Panc1 (cell line): ENCODE data around the gene MYBBP1A. TPM values are rescaled to one million over a fixed set of nuclear protein-coding genes. Genes with fewer than 3 reads are reported as not detected.

Experiments used
- ATAC-seq: fragments of 200-7000 bp; cut with Tn5 transposase; 2 replicates; pipeline ENCODE4 v1.9.1; 2020; ENCODE audit warnings: mild to moderate bottlenecking, moderate library complexity
- BruUV-seq: library from RNA; stranded (reverse); fragments of 400-500 nt; replicated peaks from 2 replicates; lab custom pipeline; 2021; lab: Mats Ljungman, UMichigan
- CTCF ChIA-PET: fragments of 300-600 bp; sonication (Branson Sonifier 250); formaldehyde crosslinking; loops from one replicate; lab custom pipeline; 2022; ENCODE audit warnings: antibody characterized with exemption; lab: Charles Lee
- POLR2A ChIA-PET: fragments of 300-600 bp; sonication (Branson Sonifier 250); formaldehyde crosslinking; loops from one replicate; lab custom pipeline; 2022; ENCODE audit warnings: antibody characterized with exemption; lab: Charles Lee
- DNase-seq: peaks from one replicate; pipeline ENCODE4 v3.0.0-alpha.2; 2010; ENCODE audit warnings: low read depth, low spot score
- H3K27ac ChIP-seq: 2 replicates; pipeline ENCODE4 v1.5.1; 2011; ENCODE audit warnings: mild to moderate bottlenecking, low read length, inconsistent platforms
- H3K27me3 ChIP-seq: fragments of 200-500 bp; sonication (Bioruptor generic); 2 replicates; pipeline ENCODE4 v1.6.0; 2014; ENCODE audit warnings: low read length, inconsistent platforms; ENCODE audit not compliant: control insufficient read depth, insufficient read depth
- H3K36me3 ChIP-seq: fragments of 200-500 bp; sonication (Bioruptor generic); 2 replicates; pipeline ENCODE4 v1.5.1; 2014; ENCODE audit warnings: inconsistent platforms, mild to moderate bottlenecking, low read length, moderate library complexity; ENCODE audit not compliant: control insufficient read depth, insufficient read depth
- H3K4me1 ChIP-seq: 2 replicates; pipeline ENCODE4 v1.5.1; 2011; ENCODE audit warnings: inconsistent platforms, mild to moderate bottlenecking, low read length, moderate library complexity; ENCODE audit not compliant: control insufficient read depth, insufficient read depth
- H3K4me3 ChIP-seq, 2 experiments: 2 replicates each; pipeline ENCODE4 v1.5.1; 2011 to 2012; ENCODE audit warnings: low read depth in 2 of 2, low read length in 2 of 2, mild to moderate bottlenecking in 2 of 2, inconsistent platforms in 1 of 2, moderate library complexity in 1 of 2
- H3K9me3 ChIP-seq: fragments of 200-500 bp; sonication (Bioruptor generic); 2 replicates; pipeline ENCODE4 v1.5.1; 2014; ENCODE audit warnings: low read depth, mild to moderate bottlenecking, inconsistent platforms, low read length, moderate library complexity; ENCODE audit not compliant: control insufficient read depth, insufficient read depth
- CTCF ChIP-seq: fragments of 450-650 bp; IDR thresholded peaks from 2 replicates; pipeline ENCODE4 v1.5.1; 2017; ENCODE audit warnings: mild to moderate bottlenecking
- POLR2AphosphoS5 ChIP-seq: IDR thresholded peaks from 2 replicates; pipeline ENCODE4 v1.6.1; 2012; ENCODE audit warnings: mild to moderate bottlenecking, low read depth, low read length, moderate library complexity
- REST ChIP-seq, 2 experiments: IDR thresholded peaks; 2 replicates each; pipeline ENCODE4 v1.6.1; 2011 to 2012; ENCODE audit warnings: low read depth in 2 of 2, control low read depth in 1 of 2, low read length in 1 of 2, mild to moderate bottlenecking in 1 of 2, moderate library complexity in 1 of 2; ENCODE audit not compliant: insufficient read depth in 1 of 2
- SIN3A ChIP-seq: IDR thresholded peaks from 2 replicates; pipeline ENCODE4 v1.6.1; 2012; ENCODE audit warnings: low read depth, mild to moderate bottlenecking, low read length, moderate library complexity, borderline replicate concordance; ENCODE audit not compliant: insufficient read depth
- TCF7L2 ChIP-seq: IDR thresholded peaks from 2 replicates; pipeline ENCODE4 v1.6.1; 2011; ENCODE audit warnings: mild to moderate bottlenecking, low read depth, low read length, inconsistent platforms
- in situ Hi-C: cut with HindIII; loops from 2 replicates; pipeline ENCODE4 v1.10.0; 2016; ENCODE audit warnings: low sequenced_read_pairs, low pct_unique_long_range_greater_than_20kb
- intact Hi-C: fragments of 100-400 bp; cut with micrococcal nuclease; formaldehyde crosslinking; loops from one replicate; pipeline ENCODE4 v1.10.0; 2022; ENCODE audit not compliant: unreplicated experiment
- total RNA-seq: library from RNA; stranded (reverse); gene quantifications from one replicate; pipeline ENCODE4 v1.2.1, GENCODE V29; 2021; ENCODE audit not compliant: unreplicated experiment

Gene MYBBP1A
- total RNA-seq, 1 experiment from 2014 or later, result 95.6 TPM

DNA sequence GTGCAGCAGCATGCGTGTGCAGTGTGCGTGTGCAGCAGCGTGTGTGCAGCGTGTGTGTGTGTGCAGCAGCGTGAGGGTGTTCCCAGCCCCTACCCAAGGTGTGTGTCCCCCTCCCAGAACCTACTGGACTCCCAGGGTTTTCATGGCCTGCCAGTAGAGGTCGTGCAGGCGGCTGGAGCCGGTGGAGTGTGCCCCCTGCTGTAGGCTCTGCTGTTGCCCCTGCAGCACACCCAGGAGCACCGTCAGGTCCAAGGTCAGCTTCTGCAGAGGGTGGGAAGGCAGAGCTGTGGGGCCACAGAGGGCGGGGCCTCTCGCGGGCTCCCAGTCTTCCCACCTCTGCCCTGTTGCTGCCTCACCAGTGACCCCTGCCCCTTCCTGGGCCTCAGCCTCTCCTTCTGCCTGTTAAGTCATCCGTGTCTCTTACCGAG is 14.9 kb downstream of the MYBBP1A start:
- no peak for DNase-seq
- Histone ChIP-seq H3K4me1 (peaks cover 22% of the 10 kb centered on the region), H3K9me3 (no peaks in the 10 kb centered on the region), H3K27ac (no peak overlapping the region), H3K4me3 (no peak overlapping the region), H3K36me3 (peaks cover 3% of the 10 kb centered on the region; the same call in 1 of the 2 replicates), H3K27me3 (no peaks in the 10 kb centered on the region)
- CTCF ChIA-PET, result no interaction called here
- in situ Hi-C loops, result no loop called here
- intact Hi-C loops, result no loop called here
- BruUV-seq, result no TSS peak
- no peak for ATAC-seq
- TF ChIP-seq CTCF (peak; percentile 71; the same call in 1 of the 2 replicates), POLR2AphosphoS5 (no peak)
- POLR2A ChIA-PET, result no interaction called here

DNA sequence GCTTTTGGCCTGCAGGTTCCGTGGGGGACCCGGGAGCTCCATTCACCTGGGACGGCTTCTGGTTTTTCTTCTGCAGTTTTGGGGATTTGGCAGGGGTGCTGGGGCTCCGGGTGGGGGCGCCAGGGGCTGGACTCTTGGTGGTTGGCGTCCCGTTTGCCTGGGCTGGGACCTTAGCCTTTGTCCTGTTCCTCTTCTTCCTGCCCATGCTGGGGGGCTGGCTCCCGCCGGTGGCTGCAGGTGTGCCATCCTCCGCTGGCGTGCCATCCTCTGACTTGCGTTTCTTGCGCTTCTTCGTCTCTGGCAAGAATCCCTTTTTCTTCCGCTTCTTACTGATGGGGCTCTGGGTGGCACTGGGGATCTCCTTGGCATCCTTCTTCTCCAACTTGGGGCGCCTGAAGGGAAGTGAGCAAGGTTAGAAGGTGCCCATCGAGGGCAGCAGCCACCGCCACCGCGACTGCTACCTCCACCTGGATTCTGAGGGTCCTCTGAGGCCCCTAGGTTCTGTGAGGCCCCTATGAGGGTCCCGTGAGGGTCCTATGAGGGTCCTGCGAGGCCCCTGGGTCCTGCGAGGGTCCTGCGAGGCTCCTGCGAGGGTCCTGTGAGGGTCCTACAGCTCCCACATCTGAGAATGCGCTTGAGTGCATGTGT is 15.5 kb downstream of the MYBBP1A start:
- H3K27ac ChIP-seq, result no peak overlapping the region
- ATAC-seq, result no peak
- no peaks in the 10 kb centered on the region for H3K9me3 ChIP-seq
- no peaks in the 10 kb centered on the region for H3K27me3 ChIP-seq
- TF ChIP-seq CTCF, result no peak
- TF ChIP-seq POLR2AphosphoS5, result no peak
- TF ChIP-seq TCF7L2, result no peak
- no peak for TF ChIP-seq REST (IDR thresholded peaks at IDR 0.05; ENCODE audit: insufficient read depth in 1 of 2, low read depth in 2 of 2, low read length in 1 of 2)
- TF ChIP-seq SIN3A, result no peak
- no peak overlapping the region for H3K4me3 ChIP-seq
- ChIA-PET CTCF (no interaction called here), POLR2A (no interaction called here)
- in situ Hi-C loops (no loop called here), intact Hi-C loops (no loop called here)
- no TSS peak for BruUV-seq
- H3K4me1 ChIP-seq, result peaks cover 24% of the 10 kb centered on the region
- no peak for DNase-seq
- H3K36me3 ChIP-seq, result peaks cover 3% of the 10 kb centered on the region; the same call in 1 of the 2 replicates
